Left colon (tissue), 2 donors: ENCODE measurements around the gene SPDYE5. TPM values are rescaled to one million over a fixed set of nuclear protein-coding genes. Genes with fewer than 3 reads are reported as not detected.
A peak's percentile ranks its signal among the peaks of the same experiment; 100 is the strongest.
"Not testable (repeated sequence)": the region's sequence is repeated elsewhere in the genome, so short reads cannot be mapped to it uniquely, and the experiment has no call there.

ENCODE experiments used
- ATAC-seq: fragments of 200-7000 bp; cut with Tn5 transposase; one replicate; pipeline ENCODE4 v1.9.1; 2020; ENCODE audit warnings: mild to moderate bottlenecking, moderate library complexity
- DNase-seq, 2 donors: peaks; one replicate each; pipeline ENCODE4 v3.0.0-alpha.2; 2020
- intact Hi-C, 2 donors: fragments of 100-400 bp; cut with DNase I in 1 of 2; cut with micrococcal nuclease in 1 of 2; formaldehyde crosslinking; loops; one replicate each; pipeline versions ENCODE4 v1.11.2 to v1.14.0; 2022; cut with DNase I, micrococcal nuclease
- long read RNA-seq: library from polyadenylated mRNA; unstranded; transcript quantifications from one replicate; pipeline ENCODE4 v2.0.0, GENCODE V29; 2021
- total RNA-seq, 2 donors: library from RNA; stranded (reverse); fragmentation: NEBNext Ultra II Directional; extraction: Animal tissue kit (Norgen Biotek cat#: 25700); gene quantifications; one replicate each; pipeline ENCODE4 v1.2.1, GENCODE V29; 2021
- donor health status: DM: no; HTN: no; CAD: no.
- donor health status: DM: yes; HTN: yes; CAD: no.

The SPDYE5 gene, protein sequence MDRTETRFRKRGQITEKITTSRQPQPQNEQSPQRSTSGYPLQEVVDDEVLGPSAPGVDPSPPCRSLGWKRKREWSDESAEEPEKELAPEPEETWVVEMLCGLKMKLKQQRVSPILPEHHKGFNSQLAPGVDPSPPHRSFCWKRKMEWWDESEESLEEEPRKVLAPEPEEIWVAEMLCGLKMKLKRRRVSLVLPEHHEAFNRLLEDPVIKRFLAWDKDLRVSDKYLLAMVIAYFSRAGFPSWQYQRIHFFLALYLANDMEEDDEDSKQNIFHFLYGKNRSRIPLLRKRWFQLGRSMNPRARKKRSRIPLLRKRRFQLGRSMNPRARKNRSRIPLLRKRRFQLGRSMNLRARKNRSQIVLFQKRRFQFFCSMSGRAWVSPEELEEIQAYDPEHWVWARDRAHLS
- not detected for total RNA-seq
- long read RNA-seq, partial matches to known transcripts, result 0 of 11 reads
- long read RNA-seq, other reads (novel, unspliced or antisense), result 11 of 11 reads

DNA sequence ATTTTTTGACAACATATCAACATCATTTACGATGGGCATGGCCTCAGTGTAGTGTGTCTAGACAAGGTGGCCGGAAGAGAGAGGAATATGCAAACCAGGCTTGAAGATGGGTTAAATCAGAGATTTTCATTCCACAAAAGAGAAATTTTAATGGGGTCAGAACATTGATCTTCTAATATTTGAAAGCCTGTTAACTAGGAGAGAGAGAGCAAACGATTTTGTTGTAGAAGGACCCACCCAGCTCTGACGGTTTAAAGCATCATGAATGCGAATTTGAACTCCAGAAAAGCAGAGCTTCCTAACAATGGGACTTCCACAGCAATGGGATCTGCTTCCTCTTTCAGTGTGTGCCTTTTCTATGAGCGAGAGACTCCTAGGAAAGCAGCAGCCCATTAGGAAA, at the start of gene SPDYE5:
SPDYE5 (plus strand) TSS at position 301 of the 400 bp plus-strand sequence. CDS start 1,728 bp downstream, outside the sequence.
- intact Hi-C loops, DNase-seq, ATAC-seq: not testable (repeated sequence)

DNA sequence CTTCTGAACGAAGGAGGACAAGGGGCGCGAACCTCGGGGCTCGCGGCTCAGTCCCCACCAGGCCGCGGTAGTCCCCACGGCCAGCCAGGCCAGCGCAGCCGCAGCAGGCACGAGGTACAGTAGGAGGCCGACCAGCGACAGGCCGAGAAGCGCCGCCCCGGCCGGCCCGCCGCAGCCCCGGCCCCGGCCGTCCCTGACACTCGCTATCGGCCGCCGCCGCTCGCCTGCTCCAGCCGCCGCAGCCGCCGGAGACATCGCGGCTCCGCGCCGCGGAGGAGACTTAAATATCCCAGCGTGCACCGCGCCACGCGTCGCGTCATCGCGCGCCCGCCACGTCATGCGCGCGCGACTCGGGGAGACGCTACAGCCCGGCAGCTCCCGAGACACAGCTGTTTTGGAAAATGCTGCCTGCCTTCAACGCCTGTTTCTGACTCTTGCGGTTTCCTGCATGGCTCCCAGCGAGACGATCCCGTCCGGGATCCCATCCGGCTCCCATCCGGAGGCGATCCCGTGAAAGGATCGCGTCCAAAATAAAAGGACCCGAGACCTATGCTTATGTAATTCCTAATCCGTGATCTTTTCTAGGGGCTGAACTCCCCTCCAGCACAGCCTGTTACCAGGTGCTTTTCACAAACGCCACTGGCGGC, 49.5 kb upstream of the SPDYE5 start:
- DNase-seq, intact Hi-C loops: not testable (repeated sequence)
- peak; percentile 97 for ATAC-seq

DNA sequence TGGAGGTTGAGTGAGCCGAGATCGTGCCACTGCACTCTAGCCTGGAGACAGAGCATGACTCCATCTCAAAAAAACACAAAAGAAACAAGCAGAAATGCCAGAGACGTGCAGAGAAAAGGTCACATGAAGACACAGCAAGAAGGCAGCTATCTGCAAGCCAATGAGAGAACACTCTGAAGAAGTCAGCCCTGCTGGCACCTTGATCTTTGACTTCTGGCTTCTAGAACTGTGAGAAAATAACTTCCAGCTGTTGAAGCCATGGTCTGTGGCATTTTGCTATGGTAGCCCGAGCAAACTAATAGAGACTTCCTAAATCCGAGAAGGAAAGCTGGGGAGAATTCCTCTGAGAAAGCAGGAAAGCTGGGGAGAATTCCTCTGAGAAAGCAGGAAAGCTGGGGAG, 42.2 kb upstream of the SPDYE5 start:
- DNase-seq, intact Hi-C loops, ATAC-seq: not testable (repeated sequence)

DNA sequence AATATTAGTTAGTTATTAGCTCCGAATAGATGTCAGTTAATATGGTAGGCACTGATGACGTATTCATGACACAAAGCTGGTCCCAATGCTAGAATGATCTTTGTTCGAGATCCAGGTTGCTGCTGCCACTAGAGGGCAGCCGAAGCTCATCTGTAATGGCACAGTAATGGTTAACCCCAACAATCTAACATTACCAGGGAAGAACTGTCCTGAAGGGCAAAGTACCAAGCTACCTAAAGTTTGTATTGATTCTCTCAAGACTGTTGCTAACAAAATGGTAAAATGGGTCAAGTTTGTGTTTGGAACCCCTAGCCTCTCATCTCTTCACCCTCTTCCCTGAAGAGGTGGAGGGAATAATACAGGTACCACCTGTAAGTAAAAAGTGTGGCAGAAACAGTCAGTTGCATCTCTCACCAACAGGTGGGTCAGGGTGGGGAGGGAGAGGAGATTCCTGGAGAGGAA, 39.6 kb upstream of the SPDYE5 start:
- peak; percentile 93 for ATAC-seq
- intact Hi-C loops, DNase-seq: not testable (repeated sequence)

DNA sequence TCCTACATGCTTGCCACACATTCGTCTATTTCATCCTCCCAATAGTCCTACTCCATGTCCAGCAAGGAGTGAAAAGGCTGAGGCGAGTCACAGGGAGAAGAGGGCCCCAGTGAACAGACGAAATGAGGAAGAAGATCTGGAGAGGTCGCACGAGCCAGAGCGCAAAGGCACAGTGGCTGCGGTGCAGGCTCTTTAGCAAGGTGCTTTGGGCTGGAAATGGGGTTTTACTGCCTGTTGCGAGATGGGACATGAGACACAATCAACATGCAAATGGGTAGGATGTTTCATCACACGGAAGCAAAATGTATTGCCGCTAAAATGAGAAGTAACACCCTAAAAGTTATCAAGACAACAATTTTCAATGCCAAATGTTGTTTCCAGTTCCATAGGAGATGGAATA, 35.7 kb upstream of the SPDYE5 start:
- DNase-seq, intact Hi-C loops, ATAC-seq: not testable (repeated sequence)

DNA sequence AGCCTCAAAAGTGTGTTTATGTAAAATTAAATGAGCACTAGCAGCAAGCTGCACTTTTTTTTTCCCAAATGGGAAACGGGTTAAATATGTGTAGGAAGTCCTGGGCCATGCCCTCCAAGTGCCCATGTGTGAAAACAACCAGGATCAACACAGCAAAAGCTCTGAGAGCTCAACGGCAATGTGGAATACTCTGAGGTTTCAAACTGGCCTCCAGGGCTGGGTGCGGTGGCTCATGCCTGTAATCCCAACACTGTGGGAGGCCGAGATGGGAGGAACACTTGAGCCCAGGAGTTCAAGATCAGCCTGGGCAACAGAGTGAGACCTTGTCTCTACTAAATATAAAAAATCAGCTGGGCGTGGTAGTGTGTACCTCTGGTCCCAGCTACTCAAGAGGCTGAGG, 34.1 kb upstream of the SPDYE5 start:
- ATAC-seq, DNase-seq, intact Hi-C loops: not testable (repeated sequence)

DNA sequence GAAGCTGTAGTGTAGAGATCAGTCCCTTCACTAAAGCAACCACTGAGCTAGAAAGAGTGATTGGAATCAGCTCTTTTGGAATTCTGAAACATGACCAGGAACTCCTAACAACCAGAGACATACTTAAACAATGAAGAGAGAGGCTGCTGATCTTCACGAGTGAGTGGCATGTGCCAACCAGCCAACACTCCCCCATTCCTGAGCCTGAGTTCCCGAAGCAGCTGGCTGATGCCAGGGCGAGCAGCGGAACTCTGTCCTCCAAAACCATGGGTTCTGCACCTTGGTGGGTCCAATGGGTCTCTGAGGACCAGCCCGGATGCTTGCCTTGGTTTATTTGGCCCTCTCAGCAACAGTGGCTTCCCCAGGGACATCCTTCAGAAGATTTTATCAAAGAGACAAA, 31.6 kb upstream of the SPDYE5 start:
- ATAC-seq, intact Hi-C loops, DNase-seq: not testable (repeated sequence)

DNA sequence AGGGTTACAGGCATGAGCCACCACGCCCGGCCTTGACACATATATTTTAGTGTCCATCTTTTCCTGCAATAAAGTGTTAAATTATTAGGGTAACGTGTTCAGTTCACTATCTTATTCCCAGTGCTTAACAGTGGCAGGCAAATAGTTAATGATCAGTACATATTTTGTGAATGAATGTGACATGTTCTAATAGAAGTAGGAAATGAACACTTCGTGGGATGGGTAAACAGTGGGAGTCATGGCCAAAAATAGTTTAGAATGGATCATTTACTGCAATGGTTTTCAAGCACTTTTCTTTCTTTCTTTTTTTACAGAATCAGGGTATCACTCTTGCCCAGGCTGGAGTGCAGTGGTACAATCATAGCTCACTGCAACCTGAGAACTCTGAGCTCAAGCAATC, 22.0 kb upstream of the SPDYE5 start:
- intact Hi-C loops, ATAC-seq, DNase-seq: not testable (repeated sequence)

DNA sequence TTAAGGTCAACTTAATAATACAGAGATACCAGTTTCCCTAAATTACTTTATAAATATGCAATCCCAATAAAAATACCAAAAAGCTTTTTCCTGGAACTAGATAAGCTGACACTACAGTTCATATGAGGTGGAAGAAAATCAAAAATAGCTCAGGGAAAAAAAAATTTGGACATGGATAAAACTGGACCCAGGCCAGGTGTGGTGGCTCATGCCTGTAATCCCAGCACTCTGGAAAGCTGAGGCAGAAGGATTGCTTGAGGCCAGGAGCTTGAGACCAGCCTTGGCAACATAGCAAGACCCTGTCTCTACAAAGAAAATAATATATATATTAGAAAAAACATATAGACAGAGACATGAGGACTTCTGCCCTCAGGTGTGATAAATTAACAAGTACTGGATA, 14.7 kb upstream of the SPDYE5 start:
- intact Hi-C loops, ATAC-seq, DNase-seq: not testable (repeated sequence)

DNA sequence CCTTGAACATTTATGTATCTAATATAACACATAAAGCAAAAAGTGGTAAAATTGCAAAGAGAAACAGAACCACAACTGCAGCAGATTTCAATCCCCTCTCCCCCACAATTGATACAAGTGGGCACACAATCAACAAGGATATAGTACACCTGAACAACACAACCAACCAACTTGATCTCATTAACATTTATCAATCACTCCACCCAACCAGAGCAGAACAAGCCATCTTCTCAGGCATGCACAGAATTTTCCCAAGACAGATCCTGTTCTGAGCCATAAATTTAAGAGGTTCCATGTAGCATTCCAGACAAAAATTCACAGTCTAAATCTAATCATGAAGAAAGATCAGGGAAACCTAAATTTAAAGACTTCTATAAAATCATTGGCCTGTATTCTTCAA, 11.8 kb upstream of the SPDYE5 start:
- intact Hi-C loops, DNase-seq, ATAC-seq: not testable (repeated sequence)

DNA sequence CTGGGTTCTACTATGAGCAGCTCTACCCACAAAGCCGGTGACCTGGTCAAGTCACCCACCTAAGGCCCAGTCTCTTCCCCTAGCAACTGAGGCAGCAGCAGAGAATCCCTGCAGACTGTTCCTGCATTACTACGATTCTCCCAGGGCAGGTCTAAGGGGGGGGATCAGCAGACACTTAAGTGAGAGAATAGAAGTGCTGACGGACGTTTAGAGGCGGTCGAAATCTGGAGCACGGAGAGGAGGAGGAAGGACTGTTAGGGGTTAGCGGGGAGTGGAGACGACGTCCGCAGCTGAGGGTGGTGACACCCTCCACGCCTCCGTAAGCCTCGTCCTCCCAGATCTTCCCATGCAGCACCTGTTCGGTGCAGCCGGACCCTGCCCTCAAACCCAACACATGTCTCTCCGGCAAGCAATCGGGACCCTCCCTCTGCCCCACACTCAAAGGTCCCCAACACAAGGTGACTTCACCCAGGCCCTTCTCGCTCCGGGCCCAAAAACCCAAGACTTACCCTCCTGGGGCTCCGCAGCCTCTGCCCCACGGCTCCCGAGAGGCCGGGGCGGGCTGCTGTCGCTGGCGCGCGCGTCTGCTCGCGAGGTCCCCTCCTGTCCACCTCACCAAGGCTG, 6.7 kb upstream of the SPDYE5 start:
- ATAC-seq (peak; percentile 43), DNase-seq (peak in 1 of 2 donors; percentile 18)
- intact Hi-C loops, result not testable (repeated sequence)

DNA sequence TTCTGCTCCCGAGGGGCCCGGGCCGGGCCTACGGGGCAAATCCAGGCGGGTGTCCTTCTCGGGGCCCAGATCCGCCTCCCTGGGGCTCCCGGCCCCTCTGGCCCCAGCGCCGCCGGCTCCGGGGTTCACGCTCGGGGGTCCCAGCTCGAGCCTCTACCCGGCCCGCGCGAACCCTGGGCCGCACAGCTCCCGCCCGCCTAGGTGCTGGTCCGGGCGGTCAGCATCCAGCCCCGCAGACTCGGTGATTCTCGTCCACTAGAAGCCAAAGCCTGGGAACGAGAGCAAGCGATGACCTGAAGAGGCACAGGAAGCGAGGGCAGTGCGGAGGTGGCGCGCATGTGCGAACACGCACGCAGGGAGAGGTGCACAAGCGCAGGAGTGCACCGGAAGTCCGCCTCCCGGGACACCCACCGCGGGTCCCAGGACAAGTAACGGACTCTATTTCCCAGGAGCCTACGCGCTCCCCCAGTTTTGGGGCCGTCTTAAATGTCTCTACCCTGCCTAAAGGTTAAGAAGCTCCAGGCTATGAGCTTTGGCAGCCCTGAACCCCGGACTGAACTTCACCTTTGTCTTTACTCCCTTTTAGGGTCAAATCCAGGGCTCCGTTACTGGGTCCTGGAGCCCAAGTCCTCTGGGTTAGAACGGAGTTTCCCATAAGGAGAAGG, 6.0 kb upstream of the SPDYE5 start, which contains the start of gene POM121C:
POM121C (minus strand) TSS at position 321 of the 665 bp plus-strand sequence. CDS start 44,803 bp downstream, outside the sequence.
- intact Hi-C loops, result not testable (repeated sequence)
- peak; percentile 92 to 94 for DNase-seq
- ATAC-seq, result peak; percentile 100

DNA sequence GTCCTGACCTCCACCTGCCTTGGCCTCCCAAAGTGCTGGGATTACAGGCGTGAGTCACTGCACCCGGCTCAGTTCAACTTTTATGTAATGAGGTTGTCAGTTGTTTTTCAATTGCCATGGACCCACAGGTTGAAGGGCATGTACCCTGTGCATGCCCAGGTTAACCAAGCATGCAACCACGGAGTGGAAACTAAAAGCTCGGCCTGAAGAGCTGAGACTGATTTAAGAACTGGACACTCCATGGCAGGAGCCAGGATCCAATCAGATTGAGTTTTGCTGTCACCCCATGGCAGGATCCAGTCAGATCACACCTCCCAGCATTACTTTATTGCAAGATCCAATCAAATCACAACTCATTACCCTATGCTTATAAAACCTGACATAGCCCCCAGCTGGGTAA, 16.9 kb downstream of the SPDYE5 start:
- ATAC-seq, DNase-seq, intact Hi-C loops: not testable (repeated sequence)

DNA sequence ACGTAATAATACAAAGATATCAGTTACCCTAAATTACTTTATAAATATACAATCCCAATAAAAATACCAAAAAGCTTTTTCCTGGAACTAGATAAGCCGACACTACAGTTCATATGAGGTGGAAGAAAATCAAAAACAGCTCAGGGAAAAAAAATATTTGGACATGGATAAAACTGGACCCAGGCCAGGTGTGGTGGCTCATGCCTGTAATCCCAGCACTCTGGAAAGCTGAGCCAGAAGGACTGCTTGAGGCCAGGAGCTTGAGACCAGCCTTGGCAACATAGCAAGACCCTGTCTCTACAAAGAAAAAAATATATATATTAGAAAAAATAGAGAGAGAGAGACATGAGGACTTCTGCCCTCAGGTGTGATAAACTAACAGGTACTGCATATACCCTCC, 26.7 kb downstream of the SPDYE5 start:
- ATAC-seq, DNase-seq, intact Hi-C loops: not testable (repeated sequence)

DNA sequence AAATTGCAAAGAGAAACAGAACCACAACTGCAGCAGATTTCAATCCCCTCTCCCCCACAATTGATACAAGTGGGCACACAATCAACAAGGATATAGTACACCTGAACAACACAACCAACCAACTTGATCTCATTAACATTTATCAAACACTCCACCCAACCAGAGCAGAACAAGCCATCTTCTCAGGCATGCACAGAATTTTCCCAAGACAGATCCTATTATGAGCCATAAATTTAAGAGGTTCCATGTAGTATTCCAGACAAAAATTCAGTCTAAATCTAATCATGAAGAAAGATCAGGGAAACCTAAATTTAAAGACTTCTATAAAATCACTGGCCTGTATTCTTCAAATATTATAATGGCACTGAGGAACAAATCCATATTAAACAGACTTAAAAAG, 29.6 kb downstream of the SPDYE5 start:
- intact Hi-C loops, ATAC-seq, DNase-seq: not testable (repeated sequence)

DNA sequence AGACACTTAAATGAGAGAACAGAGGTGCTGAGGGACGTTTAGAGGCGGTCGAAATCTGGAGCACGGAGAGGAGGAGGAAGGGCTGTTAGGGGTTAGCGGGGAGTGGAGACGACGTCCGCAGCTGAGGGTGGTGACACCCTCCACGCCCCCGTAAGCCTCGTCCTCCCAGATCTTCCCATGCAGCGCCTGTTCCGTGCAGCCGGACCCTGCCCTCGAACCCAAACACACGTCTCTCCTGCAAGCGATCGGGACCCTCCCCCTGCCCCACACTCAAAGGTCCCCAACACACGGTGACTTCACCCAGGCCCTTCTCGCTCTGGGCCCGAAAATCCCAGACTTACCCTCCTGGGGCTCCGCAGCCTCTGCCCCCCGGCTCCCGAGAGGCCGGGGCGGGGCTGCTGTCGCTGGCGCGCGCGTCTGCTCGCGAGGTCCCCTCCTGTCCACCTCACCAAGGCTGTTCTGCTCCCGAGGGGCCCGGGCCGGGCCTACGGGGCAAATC, 35.2 kb downstream of the SPDYE5 start:
- ATAC-seq (peak; percentile 25), DNase-seq (peak; percentile 24 to 28)
- intact Hi-C loops, result not testable (repeated sequence)

DNA sequence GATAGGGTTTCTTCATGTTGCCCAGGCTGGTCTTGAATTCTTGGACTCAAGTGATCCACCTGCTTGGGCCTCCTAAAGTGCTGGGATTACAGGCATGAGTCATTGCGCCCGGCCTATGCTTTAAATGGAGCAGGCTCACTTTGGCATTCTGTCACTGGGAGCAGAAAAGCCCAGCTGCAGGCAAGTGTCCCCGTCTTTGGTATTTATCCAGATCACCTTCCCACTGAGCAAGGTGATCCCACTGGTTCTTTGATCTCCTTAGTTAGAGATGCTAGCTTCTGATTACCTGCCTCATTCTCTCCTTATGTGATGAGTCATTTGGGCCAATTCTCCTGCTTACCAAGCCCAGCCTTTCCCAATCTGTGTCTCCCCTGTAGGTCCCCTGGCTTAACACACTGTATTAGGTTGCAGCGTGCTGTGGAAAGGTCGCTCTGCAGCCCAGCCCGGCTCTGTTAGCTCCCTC, 39.3 kb downstream of the SPDYE5 start:
- ATAC-seq (no peak), DNase-seq (no peak)
- intact Hi-C loops, result no loop called here

DNA sequence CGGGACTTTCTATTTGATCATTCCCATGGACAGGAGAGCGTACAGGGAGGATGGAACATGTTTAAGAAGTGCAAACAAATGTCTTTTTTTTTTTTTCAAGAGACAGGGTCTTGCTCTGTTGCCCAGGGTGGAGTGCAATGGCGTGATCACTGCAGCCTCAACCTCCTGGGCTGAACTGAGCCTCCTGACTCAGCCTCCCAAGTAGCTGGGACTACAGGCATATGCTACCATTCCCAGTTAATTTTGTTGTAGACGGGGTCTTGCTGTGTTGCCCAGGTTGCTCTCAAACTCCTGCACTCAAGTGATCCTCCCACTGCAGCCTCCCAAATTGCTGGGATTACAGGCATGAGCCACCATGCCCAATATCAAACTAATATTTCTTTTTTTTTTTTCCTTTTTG, 40.5 kb downstream of the SPDYE5 start:
- intact Hi-C loops, result no loop called here
- ATAC-seq (no peak), DNase-seq (no peak)
